Subcutaneous abdominal adipose tissue (tissue), 5 donors: ENCODE data around the gene STAB1.

Experiments used
- H3K27ac ChIP-seq: one replicate; pipeline ENCODE4 v1.7.0; 2013; ENCODE audit warnings: low read depth, mild to moderate bottlenecking, inconsistent platforms, low read length, moderate library complexity
- H3K27me3 ChIP-seq, 5 donors: one replicate each; pipeline ENCODE4 v1.7.0; 2013; ENCODE audit warnings: low read length in 5 of 5, inconsistent platforms in 1 of 5; ENCODE audit not compliant: control insufficient read depth in 5 of 5, insufficient read depth in 4 of 5
- H3K36me3 ChIP-seq, 5 donors: one replicate each; pipeline ENCODE4 v1.7.0; 2013; ENCODE audit warnings: low read length in 5 of 5; ENCODE audit not compliant: control insufficient read depth in 5 of 5, insufficient read depth in 5 of 5
- H3K4me1 ChIP-seq, 5 donors: one replicate each; pipeline ENCODE4 v1.7.0; 2013; ENCODE audit warnings: low read length in 5 of 5, mild to moderate bottlenecking in 3 of 5, moderate library complexity in 1 of 5; ENCODE audit not compliant: control insufficient read depth in 5 of 5, insufficient read depth in 5 of 5
- H3K4me3 ChIP-seq, 5 donors: one replicate each; pipeline ENCODE4 v1.7.0; 2013; ENCODE audit warnings: low read length in 5 of 5, low read depth in 1 of 5
- H3K9ac ChIP-seq, 5 donors: one replicate each; pipeline ENCODE4 v1.7.0; 2013; ENCODE audit warnings: low read length in 5 of 5, mild to moderate bottlenecking in 4 of 5, moderate library complexity in 3 of 5
- H3K9me3 ChIP-seq, 5 donors: one replicate each; pipeline ENCODE4 v1.7.0; 2013; ENCODE audit warnings: low read length in 5 of 5; ENCODE audit not compliant: control insufficient read depth in 5 of 5
- donor health status: healthy.
- donor health status: healthy.
- donor health status: healthy.
- donor health status: healthy.
- donor health status: healthy.

Gene STAB1

DNA sequence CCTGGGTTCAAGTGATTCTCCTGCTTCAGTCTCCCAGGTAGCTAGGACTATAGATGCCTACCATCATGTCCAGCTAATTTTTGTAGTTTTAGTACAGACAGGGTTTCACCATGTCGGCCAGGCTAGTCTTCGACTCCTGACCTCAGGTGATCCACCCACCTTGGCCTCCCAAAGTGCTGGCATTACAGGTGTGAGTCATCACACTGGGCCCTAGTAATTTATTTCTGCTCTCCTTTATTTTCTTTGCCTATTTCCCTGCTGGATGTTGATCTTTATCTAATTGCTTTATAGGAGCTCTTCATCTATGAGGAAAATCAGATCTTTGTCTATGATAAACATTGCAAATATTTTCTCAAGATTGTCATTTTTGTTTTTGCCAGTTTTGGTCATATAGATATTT is 72.9 kb downstream of the STAB1 start:
- Histone ChIP-seq H3K36me3 (peaks cover 10 to 43% (median 24%) of the 10 kb centered on the region in 5 donors), H3K4me1 (no peaks in the 10 kb centered on the region), H3K9me3 (no peaks in the 10 kb centered on the region), H3K4me3 (no peak overlapping the region), H3K27ac (no peak overlapping the region), H3K27me3 (no peaks in the 10 kb centered on the region), H3K9ac (no peak overlapping the region)

DNA sequence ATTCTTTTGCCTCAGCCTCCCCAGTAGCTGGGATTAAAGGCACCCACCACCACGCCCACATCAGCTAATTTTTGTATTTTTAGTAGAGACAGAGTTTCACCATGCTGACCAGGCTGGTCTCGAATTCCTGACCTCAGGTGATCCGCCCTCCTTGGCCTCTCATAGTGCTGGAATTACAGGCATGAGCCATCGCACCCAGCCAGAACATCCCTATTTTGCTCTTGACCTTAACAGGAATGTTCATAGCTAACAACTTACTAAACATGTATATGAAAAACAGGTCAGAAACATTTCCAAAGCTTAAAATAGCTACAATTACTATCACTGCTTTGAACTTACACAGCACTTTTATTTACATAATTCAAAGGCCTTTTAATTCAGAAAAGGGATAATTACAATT is 74.9 kb downstream of the STAB1 start:
- Histone ChIP-seq H3K4me3 (no peak overlapping the region), H3K27me3 (no peaks in the 10 kb centered on the region), H3K9me3 (no peaks in the 10 kb centered on the region), H3K4me1 (no peaks in the 10 kb centered on the region), H3K9ac (no peak overlapping the region), H3K27ac (no peak overlapping the region), H3K36me3 (peaks cover 10 to 47% (median 28%) of the 10 kb centered on the region in 5 donors)

DNA sequence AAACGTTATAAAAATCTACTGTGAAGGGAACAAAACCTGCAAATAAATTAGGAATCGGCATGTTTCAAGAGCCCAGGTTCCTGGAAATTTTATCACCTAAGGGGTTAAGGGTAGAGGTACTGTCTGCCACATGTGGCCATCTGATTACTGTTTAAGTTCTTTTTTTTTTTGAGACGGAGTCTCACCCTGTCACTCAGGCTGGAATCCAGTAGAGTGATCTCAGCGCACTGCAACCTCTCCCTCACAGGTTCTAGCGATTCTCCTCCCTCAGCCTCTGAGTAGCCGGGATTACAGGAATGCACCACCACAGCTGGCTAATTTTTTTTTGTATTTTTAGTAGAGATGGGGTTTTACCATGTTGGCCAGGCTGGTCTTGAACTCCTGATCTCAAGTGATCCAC is 77.1 kb downstream of the STAB1 start:
- Histone ChIP-seq H3K4me1 (no peaks in the 10 kb centered on the region), H3K27me3 (no peaks in the 10 kb centered on the region), H3K27ac (no peak overlapping the region), H3K9me3 (no peaks in the 10 kb centered on the region), H3K36me3 (peaks cover 18 to 49% (median 30%) of the 10 kb centered on the region in 5 donors), H3K9ac (no peak overlapping the region), H3K4me3 (no peak overlapping the region)
